ENCODE data around the gene NPY5R.

NPY5R gene
- long read RNA-seq, result 0 reads

DNA sequence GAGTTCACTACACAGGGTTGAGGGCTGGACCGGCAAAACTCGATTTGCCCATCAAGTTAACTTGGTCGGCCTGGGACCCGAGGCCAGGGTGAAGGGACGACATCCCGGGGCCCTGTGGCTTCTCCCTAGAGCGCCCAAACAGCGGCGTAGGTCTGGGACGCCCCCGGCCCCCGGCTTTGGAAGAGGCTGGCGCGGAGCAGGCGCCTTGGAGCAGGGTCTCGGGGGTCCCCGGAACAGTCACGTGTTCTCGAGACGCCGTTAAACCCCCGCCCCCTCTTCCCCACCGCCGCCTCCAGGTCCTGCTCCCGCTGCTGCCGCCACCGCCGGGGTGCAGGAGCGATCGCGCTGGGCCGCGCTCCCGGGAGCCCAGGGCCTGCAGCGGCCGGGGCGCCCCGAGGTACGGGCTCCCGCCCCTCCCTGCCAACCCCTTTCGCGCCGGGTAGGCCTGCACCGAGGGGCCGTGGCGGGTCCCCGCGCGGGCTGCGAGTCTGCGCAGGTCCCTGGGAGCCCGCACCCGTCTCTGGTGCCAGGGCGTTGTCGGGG is at the start of gene NPY5R:
Gene NPY5R (plus strand): TSS at position 289 of the 543 bp plus-strand sequence. CDS start 6,382 bp downstream, outside the sequence.
- Histone ChIP-seq H3K27me3 (ENCODE audit: insufficient read depth, poor library complexity, severe bottlenecking) (peaks cover 41% of the 10 kb centered on the region), H3K4me3 (replicated peaks; ENCODE audit: insufficient read depth, low read length) (no peak within 1 kb of the TSS), H3K27ac (replicated peaks) (no peak within 1 kb of the TSS)
- no peak for DNase-seq (ENCODE audit: low read depth in 1 of 2, low spot score in 1 of 2)
- TF ChIP-seq GABPA (IDR thresholded peaks at IDR 0.05; ENCODE audit: low read depth), result no peak
- TF ChIP-seq, protein P1, sequence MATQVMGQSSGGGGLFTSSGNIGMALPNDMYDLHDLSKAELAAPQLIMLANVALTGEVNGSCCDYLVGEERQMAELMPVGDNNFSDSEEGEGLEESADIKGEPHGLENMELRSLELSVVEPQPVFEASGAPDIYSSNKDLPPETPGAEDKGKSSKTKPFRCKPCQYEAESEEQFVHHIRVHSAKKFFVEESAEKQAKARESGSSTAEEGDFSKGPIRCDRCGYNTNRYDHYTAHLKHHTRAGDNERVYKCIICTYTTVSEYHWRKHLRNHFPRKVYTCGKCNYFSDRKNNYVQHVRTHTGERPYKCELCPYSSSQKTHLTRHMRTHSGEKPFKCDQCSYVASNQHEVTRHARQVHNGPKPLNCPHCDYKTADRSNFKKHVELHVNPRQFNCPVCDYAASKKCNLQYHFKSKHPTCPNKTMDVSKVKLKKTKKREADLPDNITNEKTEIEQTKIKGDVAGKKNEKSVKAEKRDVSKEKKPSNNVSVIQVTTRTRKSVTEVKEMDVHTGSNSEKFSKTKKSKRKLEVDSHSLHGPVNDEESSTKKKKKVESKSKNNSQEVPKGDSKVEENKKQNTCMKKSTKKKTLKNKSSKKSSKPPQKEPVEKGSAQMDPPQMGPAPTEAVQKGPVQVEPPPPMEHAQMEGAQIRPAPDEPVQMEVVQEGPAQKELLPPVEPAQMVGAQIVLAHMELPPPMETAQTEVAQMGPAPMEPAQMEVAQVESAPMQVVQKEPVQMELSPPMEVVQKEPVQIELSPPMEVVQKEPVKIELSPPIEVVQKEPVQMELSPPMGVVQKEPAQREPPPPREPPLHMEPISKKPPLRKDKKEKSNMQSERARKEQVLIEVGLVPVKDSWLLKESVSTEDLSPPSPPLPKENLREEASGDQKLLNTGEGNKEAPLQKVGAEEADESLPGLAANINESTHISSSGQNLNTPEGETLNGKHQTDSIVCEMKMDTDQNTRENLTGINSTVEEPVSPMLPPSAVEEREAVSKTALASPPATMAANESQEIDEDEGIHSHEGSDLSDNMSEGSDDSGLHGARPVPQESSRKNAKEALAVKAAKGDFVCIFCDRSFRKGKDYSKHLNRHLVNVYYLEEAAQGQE (IDR thresholded peaks at IDR 0.05; ENCODE audit: insufficient replicate concordance, low read depth), result no peak
- TF ChIP-seq, protein P2, sequence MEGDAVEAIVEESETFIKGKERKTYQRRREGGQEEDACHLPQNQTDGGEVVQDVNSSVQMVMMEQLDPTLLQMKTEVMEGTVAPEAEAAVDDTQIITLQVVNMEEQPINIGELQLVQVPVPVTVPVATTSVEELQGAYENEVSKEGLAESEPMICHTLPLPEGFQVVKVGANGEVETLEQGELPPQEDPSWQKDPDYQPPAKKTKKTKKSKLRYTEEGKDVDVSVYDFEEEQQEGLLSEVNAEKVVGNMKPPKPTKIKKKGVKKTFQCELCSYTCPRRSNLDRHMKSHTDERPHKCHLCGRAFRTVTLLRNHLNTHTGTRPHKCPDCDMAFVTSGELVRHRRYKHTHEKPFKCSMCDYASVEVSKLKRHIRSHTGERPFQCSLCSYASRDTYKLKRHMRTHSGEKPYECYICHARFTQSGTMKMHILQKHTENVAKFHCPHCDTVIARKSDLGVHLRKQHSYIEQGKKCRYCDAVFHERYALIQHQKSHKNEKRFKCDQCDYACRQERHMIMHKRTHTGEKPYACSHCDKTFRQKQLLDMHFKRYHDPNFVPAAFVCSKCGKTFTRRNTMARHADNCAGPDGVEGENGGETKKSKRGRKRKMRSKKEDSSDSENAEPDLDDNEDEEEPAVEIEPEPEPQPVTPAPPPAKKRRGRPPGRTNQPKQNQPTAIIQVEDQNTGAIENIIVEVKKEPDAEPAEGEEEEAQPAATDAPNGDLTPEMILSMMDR (IDR thresholded peaks at IDR 0.05; ENCODE audit: insufficient read depth, low read length), result no peak
- TF ChIP-seq POLR2AphosphoS5 (IDR thresholded peaks at IDR 0.05; ENCODE audit: low read depth), result no peak
- no peak for TF ChIP-seq SPI1 (IDR thresholded peaks at IDR 0.05; ENCODE audit: borderline replicate concordance, low read depth)

DNA sequence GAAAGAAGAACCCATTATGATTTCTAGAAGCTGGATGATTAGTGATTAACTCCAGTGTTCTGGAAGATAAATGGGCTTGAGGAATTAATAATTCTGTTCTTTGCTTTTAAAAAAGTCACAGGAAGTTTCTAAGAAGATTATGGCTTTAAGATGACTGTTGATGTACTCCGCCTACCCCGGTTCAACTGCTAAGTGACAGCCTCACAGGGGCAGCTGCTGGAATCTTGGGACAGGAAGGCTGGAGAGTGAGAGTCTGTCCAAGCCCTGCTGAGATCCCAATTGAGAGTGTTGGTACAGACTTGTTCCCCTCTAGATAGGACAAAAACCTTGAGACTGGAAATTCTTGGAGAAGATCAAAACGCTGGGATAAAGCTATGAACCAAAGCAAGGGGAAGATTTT is 48.6 kb upstream of the NPY5R start:
- H3K4me3 ChIP-seq (replicated peaks; ENCODE audit: insufficient read depth, low read length), result no peak overlapping the region

DNA sequence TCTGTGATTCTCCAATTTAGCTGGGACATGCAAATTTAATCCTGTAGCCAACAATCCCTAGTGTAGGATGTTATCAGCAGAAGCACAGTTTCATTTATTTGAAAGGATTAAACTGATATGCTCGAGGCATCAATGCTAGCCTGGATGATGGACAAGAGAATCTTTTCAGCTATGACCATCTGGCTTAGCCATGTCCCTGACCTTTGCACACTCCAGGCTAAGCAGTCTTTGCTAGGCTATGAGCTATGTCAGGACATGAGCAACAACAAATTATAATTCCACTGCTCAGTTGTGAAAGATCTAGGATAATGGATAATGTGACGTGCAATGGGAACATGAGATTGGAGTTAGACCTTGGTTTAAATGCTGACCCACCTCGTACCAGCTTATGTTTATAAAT is 43.2 kb upstream of the NPY5R start:
- Histone ChIP-seq H3K4me3 (replicated peaks; ENCODE audit: insufficient read depth, low read length) (no peak overlapping the region), H3K27me3 (ENCODE audit: insufficient read depth, poor library complexity, severe bottlenecking) (no peaks in the 10 kb centered on the region), H3K27ac (replicated peaks) (no peak overlapping the region)
- no peak for DNase-seq (ENCODE audit: low read depth in 1 of 2, low spot score in 1 of 2)
- no peak for TF ChIP-seq POLR2AphosphoS5 (IDR thresholded peaks at IDR 0.05; ENCODE audit: low read depth)
- no peak for TF ChIP-seq GABPA (IDR thresholded peaks at IDR 0.05; ENCODE audit: low read depth)
- TF ChIP-seq, protein P2 (IDR thresholded peaks at IDR 0.05; ENCODE audit: insufficient read depth, low read length), result no peak
- TF ChIP-seq, protein P1 (IDR thresholded peaks at IDR 0.05; ENCODE audit: insufficient replicate concordance, low read depth), result no peak
- TF ChIP-seq SPI1 (IDR thresholded peaks at IDR 0.05; ENCODE audit: borderline replicate concordance, low read depth), result no peak

More for the DNA sequence above, 48.6 kb upstream of the NPY5R start:
- TF ChIP-seq, protein P1 (IDR thresholded peaks at IDR 0.05; ENCODE audit: insufficient replicate concordance, low read depth), result no peak
- TF ChIP-seq SPI1 (IDR thresholded peaks at IDR 0.05; ENCODE audit: borderline replicate concordance, low read depth) (no peak), GABPA (IDR thresholded peaks at IDR 0.05; ENCODE audit: low read depth) (no peak), POLR2AphosphoS5 (IDR thresholded peaks at IDR 0.05; ENCODE audit: low read depth) (no peak)
- TF ChIP-seq, protein P2 (IDR thresholded peaks at IDR 0.05; ENCODE audit: insufficient read depth, low read length), result no peak
- Histone ChIP-seq H3K27me3 (ENCODE audit: insufficient read depth, poor library complexity, severe bottlenecking) (no peaks in the 10 kb centered on the region), H3K27ac (replicated peaks) (no peak overlapping the region)
- no peak for DNase-seq (ENCODE audit: low read depth in 1 of 2, low spot score in 1 of 2)

Data from HL-60 (cell line).